ENCODE measurements around the gene NEMP1.

The NEMP1 gene

GRCh38 chr12:57040750-57041149 lies 37.8 kb downstream of the NEMP1 start:
- TF ChIP-seq CTCF (IDR thresholded peaks at IDR 0.05; ENCODE audit: insufficient read depth, low read length, poor library complexity, severe bottlenecking) (no peak), EZH2phosphoT487 (conservative IDR thresholded peaks at IDR 0.05; ENCODE audit: low read length) (no peak)
- Histone ChIP-seq H3K27me3 (ENCODE audit: low read length) (no peaks in the 10 kb centered on the region), H3K79me2 (ENCODE audit: insufficient read depth, low read length) (no peaks in the 10 kb centered on the region), H3F3A (ENCODE audit: insufficient read depth) (no peaks in the 10 kb centered on the region), H4K20me1 (ENCODE audit: low read depth, low read length) (no peaks in the 10 kb centered on the region), H3K9me2 (replicated peaks; ENCODE audit: insufficient read depth, low read length) (no peaks in the 10 kb centered on the region), H3K9ac (ENCODE audit: low read length) (no peak overlapping the region), H3K4me3 (ENCODE audit: insufficient read depth, low read length, poor library complexity, severe bottlenecking) (no peak overlapping the region), H3K27ac (ENCODE audit: low read depth, low read length) (no peak overlapping the region), H3K36me3 (ENCODE audit: low read length) (no peaks in the 10 kb centered on the region), H2AFZ (ENCODE audit: low read depth, low read length, severe bottlenecking) (no peak overlapping the region), H3K9me3 (ENCODE audit: insufficient read depth, low read length) (no peaks in the 10 kb centered on the region), H3K4me2 (ENCODE audit: low read depth, low read length, poor library complexity, severe bottlenecking) (no peak overlapping the region)

- no peaks in the 10 kb centered on the region for H4K20me1 ChIP-seq (ENCODE audit: low read depth, low read length)
Measured at GRCh38 chr12:57040211-57040610, 38.4 kb downstream of the NEMP1 start.

GRCh38 chr12:57039016-57039798 lies 39.4 kb downstream of the NEMP1 start:
- H4K20me1 ChIP-seq (ENCODE audit: low read depth, low read length): no peaks in the 10 kb centered on the region
- H3K79me2 ChIP-seq (ENCODE audit: insufficient read depth, low read length): no peaks in the 10 kb centered on the region
- no peaks in the 10 kb centered on the region for H3K9me3 ChIP-seq (ENCODE audit: insufficient read depth, low read length)
- H3K27ac ChIP-seq (ENCODE audit: low read depth, low read length): no peak overlapping the region
- no peaks in the 10 kb centered on the region for H3F3A ChIP-seq (ENCODE audit: insufficient read depth)
- no peaks in the 10 kb centered on the region for H3K36me3 ChIP-seq (ENCODE audit: low read length)
- H3K4me2 ChIP-seq (ENCODE audit: low read depth, low read length, poor library complexity, severe bottlenecking): no peak overlapping the region
- H2AFZ ChIP-seq (ENCODE audit: low read depth, low read length, severe bottlenecking): no peak overlapping the region
- no peak overlapping the region for H3K4me3 ChIP-seq (ENCODE audit: insufficient read depth, low read length, poor library complexity, severe bottlenecking)
- no peak overlapping the region for H3K9ac ChIP-seq (ENCODE audit: low read length)
- TF ChIP-seq EZH2phosphoT487 (conservative IDR thresholded peaks at IDR 0.05; ENCODE audit: low read length) (no peak), CTCF (IDR thresholded peaks at IDR 0.05; ENCODE audit: insufficient read depth, low read length, poor library complexity, severe bottlenecking) (no peak)
- H3K9me2 ChIP-seq (replicated peaks; ENCODE audit: insufficient read depth, low read length): no peaks in the 10 kb centered on the region
- H3K27me3 ChIP-seq (ENCODE audit: low read length): no peaks in the 10 kb centered on the region

More at GRCh38 chr12:57040211-57040610, 38.4 kb downstream of the NEMP1 start:
- no peak overlapping the region for H2AFZ ChIP-seq (ENCODE audit: low read depth, low read length, severe bottlenecking)
- H3K4me2 ChIP-seq (ENCODE audit: low read depth, low read length, poor library complexity, severe bottlenecking): no peak overlapping the region
- no peaks in the 10 kb centered on the region for H3K36me3 ChIP-seq (ENCODE audit: low read length)
- no peaks in the 10 kb centered on the region for H3K9me2 ChIP-seq (replicated peaks; ENCODE audit: insufficient read depth, low read length)
- TF ChIP-seq EZH2phosphoT487 (conservative IDR thresholded peaks at IDR 0.05; ENCODE audit: low read length) (no peak), CTCF (IDR thresholded peaks at IDR 0.05; ENCODE audit: insufficient read depth, low read length, poor library complexity, severe bottlenecking) (no peak)
- no peak overlapping the region for H3K9ac ChIP-seq (ENCODE audit: low read length)
- no peak overlapping the region for H3K27ac ChIP-seq (ENCODE audit: low read depth, low read length)
- no peaks in the 10 kb centered on the region for H3K9me3 ChIP-seq (ENCODE audit: insufficient read depth, low read length)
- H3K27me3 ChIP-seq (ENCODE audit: low read length): no peaks in the 10 kb centered on the region
- H3K79me2 ChIP-seq (ENCODE audit: insufficient read depth, low read length): no peaks in the 10 kb centered on the region
- H3F3A ChIP-seq (ENCODE audit: insufficient read depth): no peaks in the 10 kb centered on the region
- no peak overlapping the region for H3K4me3 ChIP-seq (ENCODE audit: insufficient read depth, low read length, poor library complexity, severe bottlenecking)

Measured in SU-DHL-6 (cell line).